Neural progenitor cell (in vitro differentiated cells): ENCODE data around the gene TMEM87B. TPM values are rescaled to one million over a fixed set of nuclear protein-coding genes. Genes with fewer than 3 reads are reported as not detected.

ENCODE experiments used
- DNase-seq: peaks from one replicate; pipeline ENCODE4 v3.0.0-alpha.2; 2016; ENCODE audit warnings: low spot score
- H2AFZ ChIP-seq: fragments of 200-600 bp; sonication (generic); replicated peaks from 2 replicates; pipeline ENCODE4 v1.6.1; 2016; ENCODE audit warnings: antibody characterized with exemption
- H3F3A ChIP-seq: fragments of 200-600 bp; sonication (generic); 2 replicates; pipeline ENCODE4 v1.6.1; 2016; ENCODE audit warnings: antibody characterized with exemption, low read depth
- H3K27ac ChIP-seq: fragments of 200-600 bp; sonication (generic); 2 replicates; pipeline ENCODE4 v1.5.1; 2016; ENCODE audit warnings: mild to moderate bottlenecking
- H3K27me3 ChIP-seq: fragments of 200-600 bp; sonication (generic); 2 replicates; pipeline ENCODE4 v1.6.1; 2016; ENCODE audit warnings: mild to moderate bottlenecking, moderate library complexity
- H3K36me3 ChIP-seq: fragments of 200-600 bp; sonication (generic); 2 replicates; pipeline ENCODE4 v1.5.1; 2016
- H3K4me1 ChIP-seq: fragments of 200-600 bp; sonication (generic); 2 replicates; pipeline ENCODE4 v1.6.1; 2016; ENCODE audit warnings: mixed run types
- H3K4me2 ChIP-seq: fragments of 200-600 bp; sonication (generic); 2 replicates; pipeline ENCODE4 v1.6.1; 2016
- H3K4me3 ChIP-seq: fragments of 200-600 bp; sonication (generic); 2 replicates; pipeline ENCODE4 v1.5.1; 2016
- H3K79me2 ChIP-seq: fragments of 200-600 bp; sonication (generic); 2 replicates; pipeline ENCODE4 v1.6.1; 2016; ENCODE audit warnings: low read depth
- H3K9ac ChIP-seq: fragments of 200-600 bp; sonication (generic); 2 replicates; pipeline ENCODE4 v1.6.1; 2016
- H3K9me3 ChIP-seq: fragments of 200-600 bp; sonication (generic); 2 replicates; pipeline ENCODE4 v1.5.1; 2016; ENCODE audit warnings: low read depth
- H4K20me1 ChIP-seq: fragments of 200-600 bp; sonication (generic); 2 replicates; pipeline ENCODE4 v1.6.1; 2016; ENCODE audit warnings: low read depth
- H3K27ac Mint-ChIP-seq: 3 replicates; pipeline ENCODE4 v1.8.0; 2021; ENCODE audit warnings: mixed read lengths
- H3K27me3 Mint-ChIP-seq: 2 replicates; pipeline ENCODE4 v1.8.0; 2022; ENCODE audit warnings: low read depth, mild to moderate bottlenecking, inconsistent platforms, moderate library complexity, mixed read lengths; ENCODE audit not compliant: insufficient read depth
- H3K36me3 Mint-ChIP-seq: 3 replicates; pipeline ENCODE4 v1.8.0; 2021; ENCODE audit warnings: mixed read lengths
- H3K4me1 Mint-ChIP-seq: 3 replicates; pipeline ENCODE4 v1.8.0; 2021; ENCODE audit warnings: mixed read lengths
- H3K4me3 Mint-ChIP-seq: 3 replicates; pipeline ENCODE4 v1.8.0; 2021; ENCODE audit warnings: mild to moderate bottlenecking, moderate library complexity, mixed read lengths
- H3K9me3 Mint-ChIP-seq: 3 replicates; pipeline ENCODE4 v1.8.0; 2020; ENCODE audit warnings: mixed read lengths
- EZH2 ChIP-seq: fragments of 200-600 bp; sonication (generic); IDR thresholded peaks from 2 replicates; pipeline ENCODE4 v1.6.1; 2017; ENCODE audit warnings: antibody characterized with exemption, mild to moderate bottlenecking, moderate library complexity
- EZH2phosphoT487 ChIP-seq: fragments of 200-600 bp; sonication (generic); IDR thresholded peaks from 2 replicates; pipeline ENCODE4 v1.6.1; 2017; ENCODE audit warnings: antibody characterized with exemption
- total RNA-seq: library from RNA; depleted of rRNA; stranded (reverse); fragments of >200 nt; gene quantifications from 2 replicates; pipeline ENCODE4 v1.2.3, GENCODE V29; 2015; ENCODE audit warnings: low replicate concordance
- TF ChIP-seq, protein P1 (sequence below): fragments of 200-600 bp; sonication (generic); IDR thresholded peaks from 2 replicates; pipeline ENCODE4 v1.5.1; 2017; ENCODE audit warnings: antibody characterized with exemption, mild to moderate bottlenecking

TMEM87B gene
- total RNA-seq, 1 donor from 2014 or later = 34.4 TPM

- Histone ChIP-seq H2AFZ (no peak overlapping the region), H3F3A (no peaks in the 10 kb centered on the region), H3K4me1 (peaks cover 8% of the 10 kb centered on the region), H3K79me2 (no peaks in the 10 kb centered on the region), H4K20me1 (no peaks in the 10 kb centered on the region), H3K36me3 (no peaks in the 10 kb centered on the region), H3K4me2 (peak overlapping the region; percentile 11), H3K27me3 (no peaks in the 10 kb centered on the region), H3K9ac (no peak overlapping the region), H3K4me3 (no peak overlapping the region), H3K9me3 (no peaks in the 10 kb centered on the region), H3K27ac (peak overlapping the region; percentile 64)
- TF ChIP-seq EZH2phosphoT487 (no peak), EZH2 (no peak)
- TF ChIP-seq, protein P1, sequence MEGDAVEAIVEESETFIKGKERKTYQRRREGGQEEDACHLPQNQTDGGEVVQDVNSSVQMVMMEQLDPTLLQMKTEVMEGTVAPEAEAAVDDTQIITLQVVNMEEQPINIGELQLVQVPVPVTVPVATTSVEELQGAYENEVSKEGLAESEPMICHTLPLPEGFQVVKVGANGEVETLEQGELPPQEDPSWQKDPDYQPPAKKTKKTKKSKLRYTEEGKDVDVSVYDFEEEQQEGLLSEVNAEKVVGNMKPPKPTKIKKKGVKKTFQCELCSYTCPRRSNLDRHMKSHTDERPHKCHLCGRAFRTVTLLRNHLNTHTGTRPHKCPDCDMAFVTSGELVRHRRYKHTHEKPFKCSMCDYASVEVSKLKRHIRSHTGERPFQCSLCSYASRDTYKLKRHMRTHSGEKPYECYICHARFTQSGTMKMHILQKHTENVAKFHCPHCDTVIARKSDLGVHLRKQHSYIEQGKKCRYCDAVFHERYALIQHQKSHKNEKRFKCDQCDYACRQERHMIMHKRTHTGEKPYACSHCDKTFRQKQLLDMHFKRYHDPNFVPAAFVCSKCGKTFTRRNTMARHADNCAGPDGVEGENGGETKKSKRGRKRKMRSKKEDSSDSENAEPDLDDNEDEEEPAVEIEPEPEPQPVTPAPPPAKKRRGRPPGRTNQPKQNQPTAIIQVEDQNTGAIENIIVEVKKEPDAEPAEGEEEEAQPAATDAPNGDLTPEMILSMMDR = no peak
- Mint-ChIP-seq H3K4me1 (peaks cover 9% of the 10 kb centered on the region), H3K27me3 (peaks cover 3% of the 10 kb centered on the region), H3K4me3 (no peak overlapping the region), H3K36me3 (peaks cover 21% of the 10 kb centered on the region), H3K9me3 (peaks cover 2% of the 10 kb centered on the region), H3K27ac (peak overlapping the region; percentile 86)
- DNase-seq = peak; percentile 60
Measured at GRCh38 chr2:112156152-112156986, 101.3 kb downstream of the TMEM87B start.

- Mint-ChIP-seq H3K9me3 (peaks cover 2% of the 10 kb centered on the region), H3K4me1 (peaks cover 9% of the 10 kb centered on the region), H3K27me3 (peaks cover 3% of the 10 kb centered on the region), H3K27ac (peak overlapping the region; percentile 72), H3K4me3 (no peak overlapping the region), H3K36me3 (peaks cover 19% of the 10 kb centered on the region)
- H3F3A ChIP-seq = no peaks in the 10 kb centered on the region
- no peaks in the 10 kb centered on the region for H3K9me3 ChIP-seq
- H3K4me1 ChIP-seq = peaks cover 8% of the 10 kb centered on the region
- TF ChIP-seq, protein P1 = no peak
- TF ChIP-seq EZH2phosphoT487 (no peak), EZH2 (no peak)
- H4K20me1 ChIP-seq = no peaks in the 10 kb centered on the region
- no peak overlapping the region for H3K4me2 ChIP-seq
- DNase-seq = no peak
- H3K27ac ChIP-seq = no peak overlapping the region
- H3K36me3 ChIP-seq = no peaks in the 10 kb centered on the region
- H3K4me3 ChIP-seq = no peak overlapping the region
- H3K9ac ChIP-seq = no peak overlapping the region
- H3K27me3 ChIP-seq = no peaks in the 10 kb centered on the region
- no peak overlapping the region for H2AFZ ChIP-seq
- H3K79me2 ChIP-seq = no peaks in the 10 kb centered on the region
Measured at GRCh38 chr2:112157472-112157871, 102.4 kb downstream of the TMEM87B start.

DNA sequence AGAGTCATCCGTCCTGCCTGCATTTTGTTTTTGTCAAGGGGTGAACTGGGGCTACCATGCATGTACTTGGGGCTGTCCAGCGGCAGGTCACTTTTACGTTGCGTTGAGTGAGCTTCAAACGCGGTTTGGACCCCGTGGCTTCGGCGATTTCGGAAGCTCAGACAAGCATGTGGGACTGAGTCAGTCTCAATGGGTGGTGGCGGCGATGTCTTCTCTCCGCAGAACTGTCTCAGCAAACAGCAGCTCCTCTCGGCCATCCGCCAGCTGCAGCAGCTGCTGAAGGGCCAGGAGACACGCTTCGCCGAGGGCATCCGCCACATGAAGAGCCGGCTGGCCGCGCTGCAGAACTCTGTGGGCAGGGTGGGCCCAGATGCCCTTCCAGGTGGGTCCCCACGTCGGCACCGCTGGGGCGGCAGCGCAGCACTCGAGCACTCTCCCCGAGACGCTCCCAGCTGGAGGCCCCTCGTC is 104.4 kb downstream of the TMEM87B start:
- H3K27me3 Mint-ChIP-seq = peaks cover 2% of the 10 kb centered on the region
- Histone ChIP-seq H3F3A (no peaks in the 10 kb centered on the region), H3K4me3 (no peak overlapping the region), H3K9ac (no peak overlapping the region), H3K9me3 (no peaks in the 10 kb centered on the region), H3K27ac (no peak overlapping the region), H2AFZ (no peak overlapping the region), H3K36me3 (no peaks in the 10 kb centered on the region), H3K4me2 (no peak overlapping the region), H4K20me1 (no peaks in the 10 kb centered on the region), H3K4me1 (peaks cover 8% of the 10 kb centered on the region), H3K27me3 (no peaks in the 10 kb centered on the region), H3K79me2 (no peaks in the 10 kb centered on the region)
- no peak for DNase-seq
- peaks cover 11% of the 10 kb centered on the region for H3K36me3 Mint-ChIP-seq
- H3K9me3 Mint-ChIP-seq = peaks cover 2% of the 10 kb centered on the region
- H3K4me1 Mint-ChIP-seq = peaks cover 17% of the 10 kb centered on the region
- no peak for TF ChIP-seq EZH2
- TF ChIP-seq, protein P1 = no peak
- no peak for TF ChIP-seq EZH2phosphoT487
- H3K4me3 Mint-ChIP-seq = no peak overlapping the region
- no peak overlapping the region for H3K27ac Mint-ChIP-seq
